Measurements from ENCODE around the gene TDP1.
A peak's percentile ranks its signal among the peaks of the same experiment; 100 is the strongest.

TDP1 gene

GRCh38 chr14:89965839-89966238 lies 10.1 kb downstream of the TDP1 start:
- no peak for TF ChIP-seq CTCF (IDR thresholded peaks at IDR 0.05; ENCODE audit: low read depth, low read length)
- no peak overlapping the region for H3K4me3 ChIP-seq (ENCODE audit: low read depth, low read length)

GRCh38 chr14:89973234-89973823 lies 17.6 kb downstream of the TDP1 start:
- TF ChIP-seq CTCF (IDR thresholded peaks at IDR 0.05; ENCODE audit: low read depth, low read length): peak; percentile 82
- no peak overlapping the region for H3K4me3 ChIP-seq (ENCODE audit: low read depth, low read length)

- TF ChIP-seq CTCF (IDR thresholded peaks at IDR 0.05; ENCODE audit: low read depth, low read length): no peak
- no peak overlapping the region for H3K4me3 ChIP-seq (ENCODE audit: low read depth, low read length)
These were observed 21.9 kb downstream of the TDP1 start for GRCh38 chr14:89977668-89978067.

GRCh38 chr14:89978656-89979055 lies 22.9 kb downstream of the TDP1 start:
- TF ChIP-seq CTCF (IDR thresholded peaks at IDR 0.05; ENCODE audit: low read depth, low read length): no peak
- H3K4me3 ChIP-seq (ENCODE audit: low read depth, low read length): no peak overlapping the region

- TF ChIP-seq CTCF (IDR thresholded peaks at IDR 0.05; ENCODE audit: low read depth, low read length): no peak
- no peak overlapping the region for H3K4me3 ChIP-seq (ENCODE audit: low read depth, low read length)
These were observed 27.6 kb downstream of the TDP1 start for GRCh38 chr14:89983375-89983774.

GRCh38 chr14:89986462-89987160 lies 30.9 kb downstream of the TDP1 start:
- no peak overlapping the region for H3K4me3 ChIP-seq (ENCODE audit: low read depth, low read length)
- no peak for TF ChIP-seq CTCF (IDR thresholded peaks at IDR 0.05; ENCODE audit: low read depth, low read length)

GRCh38 chr14:89987161-89987475 lies 31.4 kb downstream of the TDP1 start:
- TF ChIP-seq CTCF (IDR thresholded peaks at IDR 0.05; ENCODE audit: low read depth, low read length): no peak
- H3K4me3 ChIP-seq (ENCODE audit: low read depth, low read length): no peak overlapping the region

All from WI38 (cell line).